HuH-7.5 (cell line): ENCODE results near the gene HES7.
A peak's percentile ranks its signal among the peaks of the same experiment; 100 is the strongest.

Experiments
- DNase-seq: peaks from one replicate; pipeline ENCODE4 v3.0.0; 2011; ENCODE audit warnings: low spot score

HES7 gene

DNA sequence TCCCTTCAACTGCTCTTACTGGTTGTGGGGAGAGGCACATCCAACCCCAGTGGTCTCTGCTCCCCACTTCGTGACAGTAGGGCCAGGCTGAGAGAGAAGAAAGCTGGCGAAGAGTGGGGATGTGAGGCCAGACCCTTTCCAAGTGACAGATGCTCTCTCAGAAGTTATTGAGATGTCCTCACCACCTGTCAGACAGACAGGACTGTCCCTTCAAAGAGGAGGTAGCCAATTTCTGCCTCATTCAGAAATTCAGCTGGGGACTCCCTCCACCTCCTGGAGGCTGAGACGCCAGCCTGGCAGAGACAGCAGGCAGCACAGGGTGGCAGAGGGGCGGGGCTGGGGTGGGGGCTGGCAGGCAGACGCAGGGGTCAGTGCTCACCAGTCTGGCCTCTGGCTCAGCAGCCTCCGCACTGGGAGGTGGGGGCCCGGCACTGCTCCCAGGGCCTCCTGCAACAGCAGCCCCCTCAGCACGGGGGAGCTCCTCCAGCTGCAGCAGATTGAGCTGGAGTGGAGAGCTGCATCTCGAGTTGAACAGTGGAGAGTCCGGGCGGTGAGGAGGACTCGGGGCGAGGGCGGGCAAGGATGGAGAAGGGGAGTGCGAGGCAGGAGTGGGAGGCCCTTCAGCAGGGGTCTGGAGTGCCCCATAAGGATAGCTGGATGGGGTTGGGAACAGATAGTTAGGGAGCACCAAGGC, 19.1 kb upstream of the HES7 start:
- no peak for DNase-seq

DNA sequence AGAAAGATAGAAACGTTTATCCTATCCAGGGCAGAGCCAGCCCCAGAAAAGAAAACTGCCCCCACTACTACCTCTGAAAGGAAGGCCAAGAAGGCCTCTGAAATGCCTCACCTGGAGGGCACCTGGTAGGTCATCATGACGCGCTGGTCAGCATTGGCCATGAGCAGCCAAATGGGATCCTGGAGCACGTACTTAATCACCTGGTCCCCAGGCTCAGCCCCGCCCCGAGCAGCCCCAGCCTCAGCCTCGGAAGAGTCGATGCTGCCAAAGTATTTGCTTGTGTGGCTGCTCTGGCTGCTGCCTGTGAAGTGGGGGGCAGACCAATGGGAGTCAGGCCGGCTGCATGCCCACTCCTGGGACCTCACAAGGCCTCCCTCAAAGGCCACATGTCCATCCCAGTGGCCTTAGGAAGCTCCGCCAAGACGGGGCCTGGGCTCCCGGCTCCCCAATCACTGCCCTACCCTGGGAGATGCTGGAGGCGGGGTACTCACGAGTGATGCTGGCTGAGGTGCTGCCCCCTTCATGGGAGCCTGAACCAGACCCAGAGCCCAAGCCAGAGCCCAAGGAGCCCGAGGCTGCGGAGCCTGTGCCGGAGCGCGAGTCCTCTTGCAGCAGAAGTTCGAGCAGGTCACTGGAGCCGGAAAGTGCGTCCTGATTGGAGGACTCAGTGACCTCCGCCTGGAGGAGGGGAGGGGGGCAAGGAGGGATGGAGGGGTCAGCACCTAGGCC, 18.4 kb upstream of the HES7 start:
- no peak for DNase-seq

DNA sequence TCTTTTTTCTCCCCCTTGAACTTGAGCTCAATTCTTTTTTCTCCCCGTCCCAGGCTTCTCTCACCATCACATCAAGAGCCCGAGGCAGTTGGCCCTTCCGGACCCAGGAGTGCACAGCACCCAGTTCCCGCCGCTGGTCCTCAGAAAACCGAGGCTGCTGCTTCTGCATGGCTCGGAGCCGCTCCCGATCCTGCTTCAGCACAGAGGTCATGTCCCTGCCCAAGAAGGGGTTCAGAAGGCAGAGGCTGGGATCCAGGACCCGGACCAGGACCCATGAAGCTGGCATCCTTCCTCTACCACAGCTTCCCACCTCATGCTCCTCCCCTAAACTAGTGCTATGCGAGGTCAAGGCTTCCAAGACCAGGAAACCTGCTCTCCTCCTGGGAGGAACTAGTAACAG, 17.8 kb upstream of the HES7 start:
- DNase-seq, result no peak

GRCh38 chr17:8141045-8141444, 17.1 kb upstream of the HES7 start:
- no peak for DNase-seq

- no peak for DNase-seq
Measured at GRCh38 chr17:8140065-8141029, 16.4 kb upstream of the HES7 start.

DNA sequence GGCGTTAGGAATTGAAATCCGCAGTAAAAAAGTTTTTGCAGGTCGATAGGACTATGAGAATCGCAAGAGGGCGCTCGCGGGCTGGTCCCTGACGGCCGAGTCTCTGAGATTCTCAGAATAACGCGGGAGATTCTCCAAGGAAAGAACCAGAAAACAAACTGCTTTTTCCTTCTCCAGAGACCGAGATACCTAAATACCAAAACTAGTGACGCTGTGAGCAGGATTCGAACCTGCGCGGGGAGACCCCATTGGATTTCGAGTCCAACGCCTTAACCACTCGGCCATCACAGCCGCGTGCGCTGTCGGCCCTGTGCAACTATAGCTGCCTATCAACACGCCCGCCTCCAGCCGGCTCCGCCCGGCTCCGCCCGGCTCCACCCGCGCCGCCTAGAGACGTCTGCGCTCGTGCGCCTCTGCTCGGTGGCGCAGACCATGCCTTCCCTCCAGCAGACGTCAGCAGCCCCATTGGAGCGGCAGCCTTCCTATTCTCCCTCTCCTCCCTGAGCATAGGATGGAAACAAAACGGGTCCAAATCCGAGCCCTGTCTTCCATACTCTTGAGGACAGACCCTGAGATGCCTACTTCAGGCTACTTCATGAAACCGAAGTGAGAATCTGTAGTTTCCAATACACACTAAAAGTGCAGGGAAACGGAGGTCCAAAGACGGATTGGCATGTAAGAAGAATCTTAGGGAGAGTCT, 14.9 kb upstream of the HES7 start:
- peak; percentile 82 for DNase-seq

- DNase-seq, result no peak
Measured at GRCh38 chr17:8138374-8138671, 14.4 kb upstream of the HES7 start.

GRCh38 chr17:8137645-8138373, 13.9 kb upstream of the HES7 start:
- DNase-seq, result no peak

- no peak for DNase-seq
Measured at GRCh38 chr17:8133941-8134340, 10.0 kb upstream of the HES7 start.

- DNase-seq, result no peak
Measured at GRCh38 chr17:8133399-8133798, 9.5 kb upstream of the HES7 start.

GRCh38 chr17:8131844-8132441, 8.0 kb upstream of the HES7 start:
- no peak for DNase-seq

GRCh38 chr17:8128125-8128784, 4.3 kb upstream of the HES7 start:
- no peak for DNase-seq

GRCh38 chr17:8126491-8127066, 2.7 kb upstream of the HES7 start:
- peak; percentile 61 for DNase-seq

- DNase-seq, result no peak
Measured at GRCh38 chr17:8125947-8126490, 2.1 kb upstream of the HES7 start.

DNA sequence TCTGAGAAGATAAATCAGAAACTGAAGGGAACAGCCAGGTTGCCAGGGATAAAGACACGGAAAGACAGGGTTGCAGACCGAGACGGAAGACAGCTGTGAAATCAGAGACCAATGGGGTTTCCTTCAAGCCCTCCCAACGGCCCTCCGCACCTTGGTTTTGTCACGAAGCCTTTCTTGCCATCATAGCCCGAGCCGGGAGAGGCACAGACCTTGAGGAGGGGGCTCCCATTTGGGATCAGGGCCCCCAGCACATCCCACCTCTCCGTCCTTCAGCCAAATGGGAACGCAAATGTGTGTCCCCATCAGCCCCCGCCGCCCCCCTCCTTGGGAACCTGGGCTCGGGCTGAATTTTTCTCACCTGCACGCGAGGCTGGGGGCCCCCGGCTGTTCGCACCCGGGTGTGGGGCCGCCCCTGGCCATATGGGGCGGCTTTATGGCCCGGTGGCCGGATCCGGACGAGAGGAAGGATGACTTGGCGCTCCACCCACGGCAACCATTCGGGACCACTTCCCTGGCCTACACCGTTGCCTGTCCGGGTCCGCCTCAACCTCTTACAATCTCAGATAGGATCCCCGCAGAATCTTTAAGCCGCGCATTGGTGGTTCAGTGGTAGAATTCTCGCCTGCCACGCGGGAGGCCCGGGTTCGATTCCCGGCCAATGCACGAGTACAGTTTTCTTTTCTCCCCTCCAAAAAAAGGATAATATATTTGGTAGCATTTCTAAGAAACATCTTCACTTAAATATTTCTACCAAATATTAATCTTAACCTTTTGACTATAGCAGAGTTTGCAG, 1.4 kb upstream of the HES7 start:
- peak; percentile 74 for DNase-seq

- no peak for DNase-seq
Measured at GRCh38 chr17:8124350-8125153, 646 bp upstream of the HES7 start.

- no peak for DNase-seq
Measured at GRCh38 chr17:8122924-8123694, 797 bp downstream of the HES7 start.
